K562 (cell line): ENCODE measurements around the gene ECD. TPM values are rescaled to one million over a fixed set of nuclear protein-coding genes. Genes with fewer than 3 reads are reported as not detected.

Experiments
- ATAC-seq: fragments of 200-7000 bp; cut with Tn5 transposase; 3 replicates; pipeline ENCODE4 v1.9.1; 2020; ENCODE audit warnings: moderate library complexity
- BruUV-seq: library from RNA; stranded (reverse); fragments of 400-500 nt; replicated peaks from 2 replicates; lab custom pipeline; 2021; lab: Mats Ljungman, UMichigan
- CTCF ChIA-PET: fragments of 300-600 bp; formaldehyde crosslinking; extraction: SDS; loops from one replicate; lab custom pipeline; 2021; ENCODE audit warnings: low intra/inter-chr PET ratio; lab: Yijun Ruan, JAX
- POLR2A ChIA-PET: fragments of 300-600, 350-650 bp; sonication (Branson Sonifier 250); formaldehyde crosslinking; extraction: SDS; loops from one replicate; lab custom pipeline; 2021; ENCODE audit warnings: antibody characterized with exemption, inconsistent platforms; lab: Yijun Ruan, JAX
- DNase-seq, 4 experiments: peaks; one replicate each; pipeline versions ENCODE4 v3.0.0 to v3.0.0-alpha.2; 2011 to 2018; ENCODE audit warnings: low spot score in 3 of 4, mixed read lengths in 3 of 4; ENCODE audit errors: extremely low read depth in 1 of 4
- FAIRE-seq: peaks from 2 replicates; lab custom pipeline; 2011; peaks lifted over from hg19 to GRCh38; lab: Jason Lieb, UNC
- H2AFZ ChIP-seq: 2 replicates; pipeline ENCODE4 v1.6.0; 2011; ENCODE audit warnings: low read depth, low read length, control low read depth, inconsistent platforms
- H3K27ac ChIP-seq: fragments of 200-600 bp; 3 replicates; pipeline ENCODE4 v1.8.0; 2011; ENCODE audit warnings: low read depth, mild to moderate bottlenecking, control low read depth, inconsistent platforms, low read length, moderate library complexity, mixed read lengths; ENCODE audit errors: extremely low read depth
- H3K27me3 ChIP-seq, 2 experiments: fragments of 300-600 bp in 1 of 2; 2 replicates in 1 of 2; 3 replicates in 1 of 2; pipeline versions ENCODE4 v1.6.0 to v1.8.0; 2011; ENCODE audit warnings: inconsistent platforms in 2 of 2, low read length in 2 of 2, mild to moderate bottlenecking in 1 of 2, mixed read lengths in 1 of 2, moderate library complexity in 1 of 2; ENCODE audit not compliant: control insufficient read depth in 2 of 2, insufficient read depth in 2 of 2
- H3K36me3 ChIP-seq: fragments of 300-600 bp; 3 replicates; pipeline ENCODE4 v1.8.0; 2011; ENCODE audit warnings: mild to moderate bottlenecking, low read length, inconsistent platforms; ENCODE audit not compliant: control insufficient read depth, insufficient read depth
- H3K4me1 ChIP-seq, 2 experiments: fragments of 200-600 bp in 1 of 2; replicated peaks in 1 of 2; 2 replicates in 1 of 2; 3 replicates in 1 of 2; pipeline versions ENCODE4 v1.5.1 to v1.8.0; 2011; ENCODE audit warnings: inconsistent platforms in 2 of 2, low read length in 2 of 2, mild to moderate bottlenecking in 1 of 2, mixed read lengths in 1 of 2, moderate library complexity in 1 of 2; ENCODE audit not compliant: control insufficient read depth in 2 of 2, insufficient read depth in 2 of 2
- H3K4me2 ChIP-seq: 2 replicates; pipeline ENCODE4 v1.6.1; 2011; ENCODE audit warnings: low read length, control low read depth, inconsistent platforms, mixed read lengths; ENCODE audit not compliant: insufficient read depth
- H3K4me3 ChIP-seq: fragments of 200-600 bp; sonication (generic), shearing (Covaris generic); 2 replicates; pipeline ENCODE4 v1.5.1; 2016; ENCODE audit warnings: control low read depth, inconsistent platforms
- H3K79me2 ChIP-seq: fragments of 200-600 bp; 3 replicates; pipeline ENCODE4 v1.8.0; 2011; ENCODE audit warnings: low read length, inconsistent platforms; ENCODE audit not compliant: control insufficient read depth, insufficient read depth
- H3K9ac ChIP-seq, 2 experiments: 2 replicates each; pipeline versions ENCODE4 v1.6.0 to v1.6.1; 2011; ENCODE audit warnings: low read depth in 2 of 2, low read length in 2 of 2, control low read depth in 1 of 2, inconsistent platforms in 1 of 2, mild to moderate bottlenecking in 1 of 2, mixed read lengths in 1 of 2; ENCODE audit not compliant: insufficient read depth in 1 of 2
- H3K9me1 ChIP-seq: one replicate; pipeline ENCODE4 v1.6.0; 2011; ENCODE audit warnings: inconsistent platforms, mild to moderate bottlenecking, low read length, moderate library complexity; ENCODE audit not compliant: control insufficient read depth, insufficient read depth
- H3K9me3 ChIP-seq: replicated peaks from 2 replicates; pipeline ENCODE4 v1.5.1; 2011; ENCODE audit warnings: low read depth, low read length, inconsistent platforms; ENCODE audit not compliant: control insufficient read depth, insufficient read depth
- H4K20me1 ChIP-seq: replicated peaks from 2 replicates; pipeline ENCODE4 v1.6.1; 2011; ENCODE audit warnings: low read length, inconsistent platforms, mixed read lengths; ENCODE audit not compliant: control insufficient read depth, insufficient read depth
- BCOR ChIP-seq: fragments of 450-650 bp; IDR thresholded peaks from 2 replicates; pipeline ENCODE4 v1.6.1; 2016
- C11orf30 ChIP-seq: fragments of 450-650 bp; IDR thresholded peaks from 2 replicates; pipeline ENCODE4 v1.6.1; 2016; ENCODE audit warnings: low read depth, mild to moderate bottlenecking
- CBX8 ChIP-seq: fragments of 200-600 bp; sonication (generic); IDR thresholded peaks from 2 replicates; pipeline ENCODE4 v1.6.1; 2012; ENCODE audit warnings: borderline replicate concordance, mixed run types, low read depth, mild to moderate bottlenecking, moderate library complexity, mixed read lengths, low read length, control low read depth, inconsistent platforms; ENCODE audit not compliant: poor library complexity, severe bottlenecking; ENCODE audit errors: extremely low read depth
- FOXA3 ChIP-seq, 2 experiments: fragments of 450-650 bp in 1 of 2; sonication (generic) in 1 of 2; formaldehyde crosslinking; IDR thresholded peaks in 1 of 2; conservative IDR thresholded peaks in 1 of 2; 2 replicates each; pipeline versions ENCODE4 v1.4.0 to v1.8.0; 2020 to 2022; ENCODE audit warnings: mild to moderate bottlenecking in 2 of 2, missing genetic modification reagents in 1 of 2
- FOXJ3 ChIP-seq: sonication (generic); formaldehyde crosslinking; IDR thresholded peaks from 2 replicates; pipeline ENCODE4 v1.4.0; 2020; ENCODE audit warnings: mild to moderate bottlenecking, missing genetic modification reagents
- MYNN ChIP-seq, 2 experiments: sonication (generic); formaldehyde crosslinking in 1 of 2; IDR thresholded peaks; 2 replicates each; pipeline versions ENCODE4 v1.5.0 to v1.6.1; 2016 to 2020; ENCODE audit warnings: antibody characterized with exemption in 1 of 2, missing genetic modification reagents in 1 of 2
- PHF20 ChIP-seq: fragments of 450-650 bp; IDR thresholded peaks from 2 replicates; pipeline ENCODE4 v1.6.1; 2018; ENCODE audit not compliant: partially characterized antibody
- POLR2A ChIP-seq: fragments of 450-650 bp; conservative IDR thresholded peaks from 2 replicates; pipeline ENCODE4 v1.6.1; 2016
- SMAD2 ChIP-seq: fragments of 150-350 bp; IDR thresholded peaks from 2 replicates; pipeline ENCODE4 v1.6.1; 2014; ENCODE audit warnings: low read depth, mild to moderate bottlenecking, low read length
- SP2 ChIP-seq: IDR thresholded peaks from 2 replicates; pipeline ENCODE4 v1.6.1; 2011; ENCODE audit warnings: mild to moderate bottlenecking, low read depth, low read length, moderate library complexity; ENCODE audit not compliant: poor library complexity, severe bottlenecking; ENCODE audit errors: extremely low read depth
- XRCC4 ChIP-seq: IDR thresholded peaks from one replicate; pipeline ENCODE4 v1.6.1; 2011; ENCODE audit not compliant: insufficient read depth, insufficient read length; ENCODE audit errors: extremely low read depth
- ZNF212 ChIP-seq: fragments of 450-650 bp; formaldehyde crosslinking; IDR thresholded peaks from 2 replicates; pipeline ENCODE4 v1.4.0; 2020; ENCODE audit warnings: mild to moderate bottlenecking
- ZNF224 ChIP-seq: sonication (generic); formaldehyde crosslinking; IDR thresholded peaks from 2 replicates; pipeline ENCODE4 v1.8.0; 2022; ENCODE audit warnings: mild to moderate bottlenecking, missing genetic modification reagents
- ZNF57 ChIP-seq: fragments of 450-650 bp; formaldehyde crosslinking; IDR thresholded peaks from 2 replicates; pipeline ENCODE4 v1.4.0; 2020; ENCODE audit warnings: mild to moderate bottlenecking, moderate library complexity
- ZNF668 ChIP-seq: fragments of 250-450 bp; sonication (Bioruptor Pico); IDR thresholded peaks from 2 replicates; pipeline ENCODE4 v1.8.0; 2022; ENCODE audit warnings: mild to moderate bottlenecking, inconsistent platforms
- ZNF766 ChIP-seq: fragments of 200-800 bp; sonication (Bioruptor generic); conservative IDR thresholded peaks from 2 replicates; pipeline ENCODE4 v1.6.1; 2016; ENCODE audit warnings: missing genetic modification characterization, missing compliant biosample characterization
- WGBS: fragments of 100-300 bp; shearing (Covaris generic); methylation state at CpG from one replicate; pipeline ENCODE4 v1.1.6; 2016; ENCODE audit warnings: low coverage, mixed read lengths; ENCODE audit not compliant: insufficient coverage; ENCODE audit errors: missing lambda C conversion rate; 5-methylcytosine and 5-hydroxymethylcytosine counted together
- in situ Hi-C: fragments of 300-500 bp; cut with MboI; formaldehyde crosslinking; loops from 4 replicates; pipeline ENCODE4 v1.15.0; 2018; ENCODE audit warnings: inconsistent platforms, mixed read lengths
- intact Hi-C: fragments of 100-400 bp; cut with micrococcal nuclease; formaldehyde crosslinking; loops from 2 replicates; pipeline ENCODE4 v1.14.2; 2022
- polyA plus RNA-seq, 8 experiments: library from polyadenylated mRNA; depleted of rRNA in 4 of 8; stranded (reverse) in 5 of 8; unstranded in 3 of 8; fragments of >200 nt; fragmentation: Nextera tagmentation in 2 of 8; fragmentation: Illumina TruSeq in 1 of 8; extraction: Ambion mirVana in 2 of 8; extraction: Trizol in 1 of 8; gene quantifications; 2 replicates each; pipeline versions ENCODE4 v1.2.1 to v1.2.3, GENCODE V29; 2011 to 2014; ENCODE audit warnings: inconsistent platforms in 1 of 8, missing spikeins in 1 of 8
- total RNA-seq, 7 experiments: library from RNA; depleted of rRNA in 6 of 7; stranded (reverse); fragments of >200 nt in 6 of 7; fragmentation: Illumina TruSeq in 2 of 7; extraction: Trizol in 2 of 7; gene quantifications; 2 replicates each; pipeline versions ENCODE4 v1.2.1 to v1.2.3, GENCODE V29; 2011 to 2021; ENCODE audit warnings: low replicate concordance in 1 of 7
- TF ChIP-seq, protein P1 (sequence below): fragments of 200-400 bp; formaldehyde crosslinking; IDR thresholded peaks from 2 replicates; pipeline ENCODE4 v1.6.1; 2017; ENCODE audit warnings: mild to moderate bottlenecking, low read depth, low read length, moderate library complexity
- TF ChIP-seq, protein P2 (sequence below): fragments of 250-450 bp; sonication (Bioruptor Pico); IDR thresholded peaks from 2 replicates; pipeline ENCODE4 v1.5.0; 2021

The ECD gene
- total and polyA plus RNA-seq, 9 of the 15 experiments (the other 6 are each of a cell fraction or from before 2014, with no cell fraction given) = 33.5 to 79.9 (median 53.2) TPM

DNA sequence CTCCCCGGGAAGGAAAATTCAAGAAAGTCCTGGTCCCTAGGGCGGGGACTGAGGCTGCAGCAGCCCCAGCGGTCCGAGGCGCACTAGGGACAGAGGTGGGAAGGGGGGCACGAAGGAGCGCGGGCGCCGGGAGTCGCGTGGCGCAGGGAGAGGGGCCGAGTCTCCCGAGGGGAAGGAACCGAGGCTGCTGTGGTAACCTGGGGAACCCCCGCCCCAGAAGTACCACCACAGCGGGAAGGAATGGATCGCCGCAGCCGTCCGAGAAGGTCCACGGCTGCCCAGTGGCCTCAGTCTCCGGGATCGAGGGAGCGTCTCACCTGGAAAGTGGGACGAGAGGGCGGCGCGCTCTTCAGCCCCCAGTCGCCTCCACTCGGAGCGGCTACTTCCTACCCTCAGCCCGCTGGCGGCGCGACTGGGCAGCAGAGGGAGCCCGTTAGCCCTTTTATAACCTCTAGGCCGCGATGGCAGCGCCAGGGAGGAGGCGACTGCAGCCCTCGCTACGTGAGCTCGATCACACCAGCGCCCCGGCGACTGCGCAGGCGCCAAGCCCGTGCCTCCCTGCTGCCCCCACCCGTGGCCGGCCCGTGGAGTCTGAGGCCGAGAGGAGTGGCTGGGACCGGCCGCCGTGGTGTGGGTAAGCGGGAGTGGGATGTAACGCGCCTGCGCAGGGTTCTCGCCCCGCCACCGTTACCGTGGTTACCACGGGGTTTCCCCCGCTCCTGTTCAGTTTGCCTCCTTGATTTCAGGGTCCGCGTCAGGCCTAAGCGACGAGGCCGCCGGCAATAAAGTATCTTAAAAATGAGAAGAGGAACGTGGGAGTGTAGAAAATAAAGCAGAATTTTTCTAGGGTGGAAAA, 71.1 kb downstream of the ECD start, which contains the start of gene P4HA1:
TSS of gene P4HA1 (minus strand) at position 418 of the 856 bp plus-strand sequence. CDS start 21,983 bp downstream, outside the sequence.
- H3K4me1 ChIP-seq = peaks cover 9 to 12% of the 10 kb centered on the region in 2 experiments; a peak in 3 of 5 replicates
- peaks cover 49% of the 10 kb centered on the region for H3K79me2 ChIP-seq
- H3K36me3 ChIP-seq = peaks cover under 1% of the 10 kb centered on the region; the same call in 2 of the 3 replicates
- CTCF ChIA-PET = interaction anchor here (0.6 to 2.7 kb wide), 2 partner anchors 14 to 62 kb away, joined by 3 to 18 read pairs; partner anchors contain the start of gene NUDT13
- FAIRE-seq (peak; percentile 84), ATAC-seq (peak; percentile 95), DNase-seq (peak; percentile 99)
- peak within 1 kb of the TSS; percentile 74 for H3K4me3 ChIP-seq
- peak within 1 kb of the TSS; percentile 82 for H3K4me2 ChIP-seq
- intact Hi-C loops (loop anchor here (1.0 to 5.0 kb wide), 4 partner anchors 14 to 151 kb away; partner anchors contain the start of genes DNAJC9, ECD, FAM149B1 and NUDT13), in situ Hi-C loops (no loop called here)
- no peaks in the 10 kb centered on the region for H3K27me3 ChIP-seq
- H3K27ac ChIP-seq = peak within 1 kb of the TSS; percentile 90
- peak within 1 kb of the TSS; percentile 82 for H2AFZ ChIP-seq
- no peaks in the 10 kb centered on the region for H3K9me3 ChIP-seq
- H3K9ac ChIP-seq = peak within 1 kb of the TSS; percentile 91 to 99
- POLR2A ChIA-PET = interaction anchor here (0.6 to 7.5 kb wide), 43 partner anchors 10 to 836 kb away, joined by 3 to 112 read pairs (median 4); partner anchors contain the start of genes DNAJC9, ECD, FAM149B1 and NUDT13
- BruUV-seq = no TSS peak
- under 1% methylated on average over 71 of the region's 75 CpGs for WGBS
- no peaks in the 10 kb centered on the region for H3K9me1 ChIP-seq
- H4K20me1 ChIP-seq = peaks cover 8% of the 10 kb centered on the region; the same call in 1 of the 2 replicates
- peak; percentile 21; the same call in 1 of the 2 replicates for TF ChIP-seq ZNF57 (CRISPR knock-in tag)
- TF ChIP-seq CBX8 = no peak
- no peak for TF ChIP-seq SMAD2
- TF ChIP-seq ZNF668 (CRISPR knock-in tag) = no peak
- TF ChIP-seq SP2 = no peak
- peak; percentile 75 for TF ChIP-seq PHF20
- TF ChIP-seq BCOR = peak; percentile 66; the same call in 1 of the 2 replicates
- 0 out of 2 replicates have a peak, but pooled peaks have one; percentile 29 for TF ChIP-seq ZNF212 (CRISPR knock-in tag)
- TF ChIP-seq POLR2A = peak; percentile 98
- TF ChIP-seq C11orf30 = no peak
- TF ChIP-seq, protein P1, sequence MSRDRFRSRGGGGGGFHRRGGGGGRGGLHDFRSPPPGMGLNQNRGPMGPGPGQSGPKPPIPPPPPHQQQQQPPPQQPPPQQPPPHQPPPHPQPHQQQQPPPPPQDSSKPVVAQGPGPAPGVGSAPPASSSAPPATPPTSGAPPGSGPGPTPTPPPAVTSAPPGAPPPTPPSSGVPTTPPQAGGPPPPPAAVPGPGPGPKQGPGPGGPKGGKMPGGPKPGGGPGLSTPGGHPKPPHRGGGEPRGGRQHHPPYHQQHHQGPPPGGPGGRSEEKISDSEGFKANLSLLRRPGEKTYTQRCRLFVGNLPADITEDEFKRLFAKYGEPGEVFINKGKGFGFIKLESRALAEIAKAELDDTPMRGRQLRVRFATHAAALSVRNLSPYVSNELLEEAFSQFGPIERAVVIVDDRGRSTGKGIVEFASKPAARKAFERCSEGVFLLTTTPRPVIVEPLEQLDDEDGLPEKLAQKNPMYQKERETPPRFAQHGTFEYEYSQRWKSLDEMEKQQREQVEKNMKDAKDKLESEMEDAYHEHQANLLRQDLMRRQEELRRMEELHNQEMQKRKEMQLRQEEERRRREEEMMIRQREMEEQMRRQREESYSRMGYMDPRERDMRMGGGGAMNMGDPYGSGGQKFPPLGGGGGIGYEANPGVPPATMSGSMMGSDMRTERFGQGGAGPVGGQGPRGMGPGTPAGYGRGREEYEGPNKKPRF = no peak
- no peak; the same call in 1 of the 2 replicates for TF ChIP-seq ZNF766 (CRISPR knock-in tag)
- TF ChIP-seq FOXA3 (CRISPR knock-in tag; conservative IDR thresholded peaks at IDR 0.05 in 1 of 2, IDR thresholded peaks at IDR 0.05 in 1 of 2) = peak in 1 of 2 experiments; percentile 33; a peak in 1 of 4 replicates
- no peak for TF ChIP-seq FOXJ3 (CRISPR knock-in tag)
- TF ChIP-seq, protein P2, sequence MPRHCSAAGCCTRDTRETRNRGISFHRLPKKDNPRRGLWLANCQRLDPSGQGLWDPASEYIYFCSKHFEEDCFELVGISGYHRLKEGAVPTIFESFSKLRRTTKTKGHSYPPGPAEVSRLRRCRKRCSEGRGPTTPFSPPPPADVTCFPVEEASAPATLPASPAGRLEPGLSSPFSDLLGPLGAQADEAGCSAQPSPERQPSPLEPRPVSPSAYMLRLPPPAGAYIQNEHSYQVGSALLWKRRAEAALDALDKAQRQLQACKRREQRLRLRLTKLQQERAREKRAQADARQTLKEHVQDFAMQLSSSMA (CRISPR knock-in tag) = peak; percentile 56; the same call in 1 of the 2 replicates
- TF ChIP-seq ZNF224 (CRISPR knock-in tag) = peak; percentile 77; the same call in 1 of the 2 replicates
- peak; percentile 65; the same call in 1 of the 2 replicates for TF ChIP-seq MYNN (IDR thresholded peaks at IDR 0.05)
- TF ChIP-seq MYNN (CRISPR knock-in tag; IDR thresholded peaks at IDR 0.05) = no peak
- TF ChIP-seq XRCC4 = no peak
